A204.1 (cell line): Measurements from ENCODE around the gene CXCR2.
"Not testable (repeated sequence)": the region's sequence is repeated elsewhere in the genome, so short reads cannot be mapped to it uniquely, and the experiment has no call there.

Experiments
- FAIRE-seq: peaks from 2 replicates; lab custom pipeline; 2012; peaks lifted over from hg19 to GRCh38; lab: Jason Lieb, UNC

The CXCR2 gene

GRCh38 chr2:218130377-218130776 lies 4.5 kb downstream of the CXCR2 start:
- no peak for FAIRE-seq

- no peak for FAIRE-seq
Measured at GRCh38 chr2:218130822-218131221, 5.0 kb downstream of the CXCR2 start.

- no peak for FAIRE-seq
Measured at GRCh38 chr2:218137514-218137913, 11.7 kb downstream of the CXCR2 start.

GRCh38 chr2:218138047-218138446 lies 12.2 kb downstream of the CXCR2 start:
- FAIRE-seq, result no peak

GRCh38 chr2:218145124-218145523 lies 19.3 kb downstream of the CXCR2 start:
- no peak for FAIRE-seq

GRCh38 chr2:218146056-218146455 lies 20.2 kb downstream of the CXCR2 start:
- no peak for FAIRE-seq

- no peak for FAIRE-seq
Measured at GRCh38 chr2:218149098-218149497, 23.3 kb downstream of the CXCR2 start.

- FAIRE-seq, result no peak
Measured at GRCh38 chr2:218149848-218150440, 24.1 kb downstream of the CXCR2 start.

GRCh38 chr2:218152172-218152571 lies 26.3 kb downstream of the CXCR2 start:
- no peak for FAIRE-seq

GRCh38 chr2:218152777-218153176 lies 26.9 kb downstream of the CXCR2 start:
- no peak for FAIRE-seq

GRCh38 chr2:218155953-218156479 lies 30.2 kb downstream of the CXCR2 start:
- FAIRE-seq, result no peak

- no peak for FAIRE-seq
Measured at GRCh38 chr2:218161644-218162043, 35.8 kb downstream of the CXCR2 start.

GRCh38 chr2:218162814-218163213 lies 37.0 kb downstream of the CXCR2 start:
- no peak for FAIRE-seq

GRCh38 chr2:218166791-218167190 lies 41.0 kb downstream of the CXCR2 start, which contains the start of gene CXCR1:
TSS of gene CXCR1 (minus strand) at chr2:218166962. CDS start at chr2:218165211, 1,751 bp downstream.
- FAIRE-seq, result no peak

GRCh38 chr2:218168016-218168415 lies 42.2 kb downstream of the CXCR2 start:
- no peak for FAIRE-seq

GRCh38 chr2:218168635-218169462 lies 43.0 kb downstream of the CXCR2 start:
- FAIRE-seq, result no peak

GRCh38 chr2:218169757-218170546 lies 44.1 kb downstream of the CXCR2 start:
- FAIRE-seq, result no peak

- not testable (repeated sequence) for FAIRE-seq
Measured at GRCh38 chr2:218171744-218172143, 45.9 kb downstream of the CXCR2 start.

GRCh38 chr2:218172845-218173244 lies 47.0 kb downstream of the CXCR2 start:
- FAIRE-seq, result no peak

- FAIRE-seq, result no peak
Measured at GRCh38 chr2:218179782-218180181, 54.0 kb downstream of the CXCR2 start.

GRCh38 chr2:218180467-218181114 lies 54.8 kb downstream of the CXCR2 start:
- no peak for FAIRE-seq

GRCh38 chr2:218184331-218184730 lies 58.5 kb downstream of the CXCR2 start:
- FAIRE-seq, result no peak
